MV-4-11 (cell line): ENCODE measurements around the gene SCTR.
"Not testable (repeated sequence)": the region's sequence is repeated elsewhere in the genome, so short reads cannot be mapped to it uniquely, and the experiment has no call there.

Source experiments
- DNase-seq: peaks from one replicate; lab custom pipeline; 2025; lab: John Stamatoyannopoulos, UW

The SCTR gene

DNA sequence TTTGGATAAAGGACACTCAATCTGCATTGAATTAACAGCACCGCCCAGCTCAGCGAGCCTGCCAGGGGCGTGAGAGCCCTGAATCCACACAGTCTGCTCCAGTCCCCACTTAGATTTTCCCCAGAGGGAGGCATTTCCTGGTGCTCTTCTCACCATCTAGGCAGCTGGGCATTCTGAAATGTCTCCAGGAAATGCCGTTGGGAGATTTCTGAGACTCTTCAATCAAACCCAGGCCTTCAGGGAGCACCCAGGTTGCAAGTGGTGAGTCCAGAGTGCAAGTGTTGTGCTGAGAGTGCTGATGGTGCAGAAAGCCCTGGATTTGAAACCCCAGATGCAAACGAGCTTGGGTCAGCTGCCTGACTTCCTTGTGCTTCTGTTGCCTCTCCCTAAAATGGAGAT is 116.1 kb downstream of the SCTR start:
- DNase-seq = no peak

DNA sequence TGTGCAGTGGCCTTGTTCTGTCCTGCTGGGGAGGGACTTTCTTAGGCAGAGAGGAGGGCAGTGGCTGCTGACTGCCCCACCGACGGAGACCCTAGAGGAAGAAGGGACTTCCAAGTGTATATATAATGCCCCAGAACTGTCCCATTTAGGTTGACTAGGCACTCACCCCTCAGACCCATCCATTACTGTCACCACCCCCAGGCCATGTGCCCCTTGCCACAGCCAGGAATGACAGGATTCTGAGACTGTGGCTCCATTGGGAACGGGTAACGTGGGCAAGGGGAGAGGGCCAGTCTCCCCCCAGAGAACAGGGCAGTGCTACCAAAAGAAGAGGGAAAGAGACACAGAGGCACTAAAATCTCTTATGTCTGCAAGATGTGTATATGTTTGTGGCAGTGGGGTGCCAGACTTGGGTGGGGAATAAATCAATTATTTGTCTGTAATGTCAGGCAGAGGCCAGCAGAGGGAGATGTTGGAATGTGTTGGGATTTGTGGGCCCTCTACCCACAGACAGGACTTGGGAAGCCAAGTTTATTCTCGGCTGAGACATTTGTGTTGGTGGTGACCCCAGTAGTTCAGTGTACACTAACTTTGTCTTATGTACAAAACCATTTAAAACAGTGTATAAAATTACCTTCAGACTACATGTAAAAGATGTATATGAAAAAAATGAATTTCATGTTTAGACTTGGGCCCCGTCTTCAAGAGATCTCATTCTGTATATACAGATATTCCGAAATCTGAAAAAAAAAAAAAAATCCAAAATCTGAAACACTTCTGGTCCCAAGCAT is 116.7 kb downstream of the SCTR start:
- peak; percentile 46 for DNase-seq

DNA sequence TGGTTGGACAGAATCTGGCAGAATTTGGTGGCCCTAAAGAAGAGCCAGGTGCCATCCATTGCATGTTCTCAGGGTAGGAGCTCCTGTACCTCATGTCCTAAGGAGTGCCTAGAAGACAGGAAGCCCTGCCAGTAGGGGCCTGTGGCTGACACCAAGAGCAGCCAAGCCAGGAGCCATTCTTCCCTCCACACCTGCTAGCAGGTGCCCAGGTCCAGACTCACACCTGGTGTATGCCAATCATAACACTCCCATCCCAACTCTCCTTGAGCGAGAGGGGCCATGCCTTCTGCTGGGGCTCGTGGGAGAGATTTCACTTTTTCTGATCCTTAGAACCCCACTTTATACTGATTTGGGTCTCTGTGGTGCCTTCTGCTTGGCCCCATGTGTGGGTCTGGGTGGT is 119.1 kb downstream of the SCTR start:
- no peak for DNase-seq

DNA sequence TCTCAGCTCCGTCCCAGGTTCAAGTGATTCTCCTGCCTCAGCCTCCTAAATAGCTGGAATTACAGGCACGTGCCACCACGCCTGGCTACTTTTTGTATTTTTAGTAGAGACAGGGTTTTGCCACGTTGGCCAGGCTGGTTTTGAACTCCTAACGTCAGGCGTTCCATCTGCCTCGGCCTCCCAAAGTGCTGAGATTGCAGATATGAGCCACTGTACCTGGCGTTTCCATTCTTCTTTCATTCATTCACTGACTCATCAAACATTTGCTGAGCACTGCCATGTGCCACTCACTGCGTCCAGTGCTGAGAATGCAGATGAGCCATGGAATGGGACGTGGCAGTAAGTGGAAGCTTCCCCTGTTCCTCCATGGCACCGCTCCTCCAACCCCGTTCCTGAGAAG is 120.7 kb downstream of the SCTR start:
- not testable (repeated sequence) for DNase-seq

DNA sequence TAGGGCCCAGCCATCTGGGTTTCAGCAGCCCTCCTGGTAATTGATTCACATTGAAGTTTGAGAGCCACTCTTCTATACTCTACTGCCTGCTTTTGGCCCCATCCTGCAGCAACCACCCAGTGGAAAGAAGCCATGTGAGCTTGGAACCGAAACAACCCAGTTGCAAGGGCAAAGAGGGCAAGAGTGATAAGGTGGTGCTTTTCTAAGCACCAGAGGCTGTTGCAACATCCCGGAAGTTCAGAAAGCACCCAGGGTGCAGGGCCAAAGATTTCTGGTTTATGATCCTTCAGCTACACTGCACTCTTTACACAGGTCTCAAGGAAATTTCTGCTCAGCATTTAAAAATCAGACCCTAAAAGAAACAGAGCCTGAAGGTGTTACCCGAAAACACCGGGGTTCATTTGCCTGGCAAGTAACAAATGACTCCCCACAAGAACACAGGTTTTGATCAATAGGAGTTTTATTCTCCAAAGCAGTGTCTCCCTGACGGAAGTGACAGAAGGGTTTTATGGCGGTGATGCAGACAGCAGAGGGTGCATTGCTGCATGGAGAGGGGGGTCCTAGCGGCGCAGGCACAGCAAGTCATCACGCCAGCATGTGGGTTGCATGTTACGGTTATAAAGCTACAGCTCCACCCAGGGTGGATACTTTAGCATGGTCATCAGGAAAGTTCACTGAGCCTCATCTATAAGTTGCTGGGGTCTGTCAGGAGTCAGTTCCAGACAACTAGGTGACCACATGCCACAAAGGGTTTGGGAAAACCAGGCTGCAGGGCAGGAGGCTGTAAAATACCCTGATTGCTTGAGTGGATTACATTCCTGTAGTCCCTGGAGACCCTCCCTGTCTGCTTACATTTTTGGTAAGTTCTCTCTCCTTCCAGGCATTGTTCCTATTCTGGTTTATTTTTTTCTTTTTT is 121.4 kb downstream of the SCTR start:
- DNase-seq = peak; percentile 72

DNA sequence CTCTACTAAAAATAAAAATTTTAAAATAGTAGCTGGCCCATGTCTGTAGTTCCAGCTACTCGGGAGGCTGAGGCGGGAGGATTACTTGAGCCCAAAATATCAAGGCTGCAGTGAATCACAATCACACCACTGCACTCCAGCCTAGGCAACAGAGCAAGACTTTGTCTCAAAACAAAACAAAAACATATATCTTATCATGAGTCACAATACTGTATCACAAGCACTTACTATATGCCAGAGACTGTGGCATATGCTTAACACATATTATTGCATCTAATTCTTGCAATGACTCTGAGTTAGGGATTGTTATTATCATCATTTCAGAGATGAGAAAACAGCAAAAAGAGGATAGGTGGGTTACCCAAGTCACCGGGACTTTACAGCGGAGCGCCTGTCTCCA is 122.2 kb downstream of the SCTR start:
- DNase-seq = no peak

DNA sequence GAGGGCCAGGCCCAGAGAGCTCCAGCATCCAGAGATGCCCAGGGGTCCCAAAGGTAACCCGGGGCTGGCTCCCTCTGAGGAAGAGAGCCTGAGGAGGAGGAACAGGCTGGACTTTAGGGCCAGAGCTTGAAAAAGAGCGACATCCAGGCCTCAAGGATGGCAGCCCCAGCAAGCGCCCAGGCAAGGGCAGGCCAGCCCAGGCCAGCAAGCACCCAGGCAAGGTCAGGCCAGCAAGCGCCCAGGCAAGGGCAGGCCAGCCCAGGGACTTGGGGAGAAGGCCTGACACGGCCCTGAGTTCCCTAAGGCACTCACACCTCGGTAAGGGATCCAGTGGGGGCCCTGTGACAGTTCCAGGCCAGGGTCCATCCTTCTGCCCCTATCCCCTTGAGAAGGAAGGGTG is 127.1 kb downstream of the SCTR start:
- no peak for DNase-seq

DNA sequence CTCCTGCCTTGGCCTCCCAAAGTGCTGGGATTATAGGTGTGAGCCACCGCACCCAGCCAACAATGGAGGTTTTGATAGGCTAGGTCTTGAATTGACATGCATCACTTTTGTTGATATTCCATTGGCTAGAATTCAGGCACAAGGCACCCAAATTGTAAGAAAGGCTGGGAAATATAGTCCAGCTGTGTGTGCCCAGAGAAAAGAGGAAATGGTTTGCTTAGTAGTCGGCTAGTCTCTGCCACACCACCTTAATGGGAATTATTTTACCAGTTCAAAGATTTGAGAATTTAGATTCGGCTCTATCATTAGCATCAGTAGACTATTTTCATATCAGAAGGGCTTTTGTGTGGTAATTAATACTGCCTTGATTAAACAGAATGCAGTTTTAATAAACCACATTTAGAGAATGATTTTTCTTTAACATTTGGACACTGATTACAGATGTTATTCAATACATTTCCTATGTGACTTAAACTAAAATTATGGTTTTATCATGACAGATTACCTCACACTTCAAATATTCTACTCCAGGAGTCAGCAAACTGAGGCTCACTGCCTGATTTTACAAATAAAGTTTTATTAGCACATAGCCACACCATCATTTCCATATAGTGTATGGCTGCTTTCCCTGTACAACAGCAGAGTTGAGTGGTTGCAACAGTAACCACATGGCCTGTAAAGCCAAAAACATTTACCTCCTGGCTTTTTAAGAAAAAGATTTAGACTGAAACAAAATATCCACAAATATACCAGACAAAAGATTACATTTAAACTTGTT is 130.1 kb downstream of the SCTR start:
- peak; percentile 52 for DNase-seq
